HepG2 (cell line): ENCODE measurements around the gene PDE4D.

Experiments
- CTCF ChIP-seq: sonication (generic); formaldehyde crosslinking; IDR thresholded peaks from 2 replicates; pipeline ENCODE4 v1.5.0; 2020; ENCODE audit warnings: mild to moderate bottlenecking, missing genetic modification reagents, moderate library complexity
- MAFK ChIP-seq, 2 experiments: IDR thresholded peaks in 1 of 2; conservative IDR thresholded peaks in 1 of 2; 2 replicates each; pipeline ENCODE4 v1.6.1; 2011; ENCODE audit warnings: improper control_type of control experiment in 2 of 2, low read length in 2 of 2
- MXI1 ChIP-seq: IDR thresholded peaks from 3 replicates; pipeline ENCODE4 v1.6.1; 2012; ENCODE audit warnings: low read depth, low read length, inconsistent platforms, borderline replicate concordance
- SOX6 ChIP-seq, 2 experiments: fragments of 450-650 bp in 1 of 2; sonication (generic) in 1 of 2; formaldehyde crosslinking in 1 of 2; IDR thresholded peaks; 2 replicates each; pipeline versions ENCODE4 v1.4.0 to v1.6.1; 2017 to 2020; ENCODE audit warnings: antibody characterized with exemption in 1 of 2, mild to moderate bottlenecking in 1 of 2, missing genetic modification reagents in 1 of 2
- ZKSCAN8 ChIP-seq: IDR thresholded peaks from 2 replicates; pipeline ENCODE4 v1.6.1; 2016; ENCODE audit warnings: borderline replicate concordance, missing genetic modification reagents, missing compliant biosample characterization
- ZNF275 ChIP-seq: sonication (generic); formaldehyde crosslinking; IDR thresholded peaks from 2 replicates; pipeline ENCODE4 v1.8.0; 2022; ENCODE audit warnings: missing genetic modification reagents, mild to moderate bottlenecking, inconsistent platforms, borderline replicate concordance
- ZNF572 ChIP-seq: sonication (generic); formaldehyde crosslinking; IDR thresholded peaks from 2 replicates; pipeline ENCODE4 v1.5.1; 2020; ENCODE audit warnings: mild to moderate bottlenecking, missing genetic modification reagents
- ZNF768 ChIP-seq: sonication (generic); formaldehyde crosslinking; IDR thresholded peaks from 2 replicates; pipeline ENCODE4 v1.4.0; 2020; ENCODE audit warnings: missing genetic modification reagents

GRCh38 chr5:59178071-59178470, 715.5 kb downstream of the PDE4D start:
- TF ChIP-seq MAFK (conservative IDR thresholded peaks at IDR 0.05 in 1 of 2, IDR thresholded peaks at IDR 0.05 in 1 of 2; ENCODE audit: low read length in 2 of 2): no peak
- no peak for TF ChIP-seq MXI1
- no peak for TF ChIP-seq ZNF768 (CRISPR knock-in tag)
- TF ChIP-seq ZNF572 (CRISPR knock-in tag): no peak
- TF ChIP-seq ZNF275 (CRISPR knock-in tag): no peak
- TF ChIP-seq SOX6 (IDR thresholded peaks at IDR 0.05): no peak
- TF ChIP-seq SOX6 (CRISPR knock-in tag; IDR thresholded peaks at IDR 0.05): no peak
- no peak for TF ChIP-seq CTCF
- no peak for TF ChIP-seq ZKSCAN8
